OCI-LY1 (cell line): ENCODE measurements around the gene LRP2.
"Not testable (repeated sequence)": the region's sequence is repeated elsewhere in the genome, so short reads cannot be mapped to it uniquely, and the experiment has no call there.

Experiments
- H2AFZ ChIP-seq: fragments of 200-600 bp; sonication (generic), shearing (Covaris generic); 2 replicates; pipeline ENCODE4 v1.6.0; 2014; ENCODE audit warnings: antibody characterized with exemption, mild to moderate bottlenecking, low read length
- H3F3A ChIP-seq: fragments of 200-600 bp; sonication (generic), shearing (Covaris generic); 2 replicates; pipeline ENCODE4 v1.6.0; 2014; ENCODE audit warnings: mild to moderate bottlenecking, antibody characterized with exemption, low read length, moderate library complexity; ENCODE audit not compliant: insufficient read depth
- H3K27ac ChIP-seq: fragments of 200-600 bp; sonication (generic); 2 replicates; pipeline ENCODE4 v1.5.1; 2014; ENCODE audit warnings: low read length, mixed run types, mild to moderate bottlenecking, low read depth; ENCODE audit not compliant: poor library complexity, severe bottlenecking
- H3K27me3 ChIP-seq: fragments of 200-600 bp; sonication (generic); 2 replicates; pipeline ENCODE4 v1.6.0; 2014; ENCODE audit warnings: antibody characterized with exemption, mild to moderate bottlenecking, low read length, moderate library complexity; ENCODE audit not compliant: insufficient read depth
- H3K36me3 ChIP-seq: fragments of 200-600 bp; sonication (generic); 2 replicates; pipeline ENCODE4 v1.6.1; 2014; ENCODE audit warnings: mild to moderate bottlenecking, antibody characterized with exemption, low read length, moderate library complexity, mixed read lengths; ENCODE audit not compliant: insufficient read depth
- H3K4me1 ChIP-seq: fragments of 200-600 bp; sonication (generic); 2 replicates; pipeline ENCODE4 v1.5.1; 2014; ENCODE audit warnings: mild to moderate bottlenecking, low read length, moderate library complexity; ENCODE audit not compliant: insufficient read depth, severe bottlenecking
- H3K4me2 ChIP-seq: fragments of 200-600 bp; sonication (generic), shearing (Covaris generic); 2 replicates; pipeline ENCODE4 v1.6.1; 2014; ENCODE audit warnings: low read length
- H3K4me3 ChIP-seq: fragments of 200-600 bp; sonication (generic); 2 replicates; pipeline ENCODE4 v1.5.1; 2014; ENCODE audit warnings: low read length, low read depth, mild to moderate bottlenecking, mixed read lengths; ENCODE audit not compliant: poor library complexity, severe bottlenecking
- H3K79me2 ChIP-seq: fragments of 200-600 bp; shearing (Covaris generic); 2 replicates; pipeline ENCODE4 v1.6.1; 2016; ENCODE audit warnings: mixed run types, low read length, mixed read lengths; ENCODE audit not compliant: insufficient read depth
- H3K9ac ChIP-seq: fragments of 200-600 bp; sonication (generic), shearing (Covaris generic); 2 replicates; pipeline ENCODE4 v1.6.1; 2014; ENCODE audit warnings: mild to moderate bottlenecking, low read length, mixed read lengths
- H3K9me2 ChIP-seq: fragments of 200-600 bp; sonication (generic), shearing (Covaris generic); 2 replicates; pipeline ENCODE4 v1.6.1; 2014; ENCODE audit warnings: low read depth, mild to moderate bottlenecking, low read length, mixed read lengths
- H3K9me3 ChIP-seq: fragments of 200-600 bp; shearing (Covaris generic); 2 replicates; pipeline ENCODE4 v1.6.1; 2014; ENCODE audit warnings: low read length, mixed read lengths
- H4K20me1 ChIP-seq: fragments of 200-600 bp; sonication (generic), shearing (Covaris generic); 2 replicates; pipeline ENCODE4 v1.6.0; 2016; ENCODE audit warnings: mild to moderate bottlenecking, low read length; ENCODE audit not compliant: insufficient read depth
- CTCF ChIP-seq: fragments of 200-600 bp; sonication (generic), shearing (Covaris generic); IDR thresholded peaks from 2 replicates; pipeline ENCODE4 v1.5.1; 2017; ENCODE audit warnings: mild to moderate bottlenecking, antibody characterized with exemption, low read length, moderate library complexity, mixed read lengths
- EZH2 ChIP-seq: fragments of 200-600 bp; sonication (generic), shearing (Covaris generic); IDR thresholded peaks from 2 replicates; pipeline ENCODE4 v1.8.0; 2017; ENCODE audit warnings: borderline replicate concordance, mixed run types, mild to moderate bottlenecking, antibody characterized with exemption, low read length, moderate library complexity, mixed read lengths

LRP2 gene

GRCh38 chr2:169329688-169330554 lies 32.4 kb downstream of the LRP2 start:
- Histone ChIP-seq H2AFZ (no peak overlapping the region), H3K9me2 (no peaks in the 10 kb centered on the region), H3K27ac (no peak overlapping the region), H4K20me1 (no peaks in the 10 kb centered on the region), H3K4me1 (no peaks in the 10 kb centered on the region), H3K4me3 (no peak overlapping the region), H3K9me3 (no peaks in the 10 kb centered on the region), H3K79me2 (no peaks in the 10 kb centered on the region), H3K27me3 (no peaks in the 10 kb centered on the region), H3K4me2 (no peak overlapping the region), H3F3A (no peaks in the 10 kb centered on the region), H3K36me3 (no peaks in the 10 kb centered on the region), H3K9ac (no peak overlapping the region)
- TF ChIP-seq EZH2 (no peak), CTCF (no peak)

DNA sequence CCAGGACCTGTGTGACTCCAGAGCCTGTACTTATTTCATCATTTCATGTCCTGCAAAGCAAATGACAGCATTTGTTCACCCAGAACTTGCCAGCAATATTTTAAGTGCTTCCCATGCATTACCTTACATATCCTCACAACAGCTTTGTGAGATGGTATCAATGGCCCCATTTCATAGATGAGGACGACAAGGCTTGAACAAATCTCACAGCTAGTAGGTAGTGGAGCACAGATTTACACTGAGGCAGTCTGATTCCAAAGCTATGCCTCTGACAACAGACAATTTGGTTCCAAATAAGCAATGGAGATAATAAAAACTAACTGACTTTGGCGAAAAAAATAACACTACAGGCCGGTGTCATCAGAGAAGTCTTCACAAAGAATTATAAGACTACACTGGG lies 33.5 kb downstream of the LRP2 start:
- Histone ChIP-seq H3K4me1 (no peaks in the 10 kb centered on the region), H3K79me2 (no peaks in the 10 kb centered on the region), H4K20me1 (no peaks in the 10 kb centered on the region), H3K27me3 (no peaks in the 10 kb centered on the region), H3K9me2 (no peaks in the 10 kb centered on the region), H3K4me3 (no peak overlapping the region), H3F3A (no peaks in the 10 kb centered on the region), H3K4me2 (no peak overlapping the region), H2AFZ (no peak overlapping the region), H3K36me3 (no peaks in the 10 kb centered on the region), H3K27ac (no peak overlapping the region), H3K9me3 (no peaks in the 10 kb centered on the region), H3K9ac (no peak overlapping the region)
- TF ChIP-seq EZH2 = no peak
- no peak for TF ChIP-seq CTCF

- H3K9ac ChIP-seq, H3K9me3 ChIP-seq, H3F3A ChIP-seq, H3K27me3 ChIP-seq, H4K20me1 ChIP-seq, H2AFZ ChIP-seq, H3K9me2 ChIP-seq, H3K4me1 ChIP-seq, H3K36me3 ChIP-seq, H3K4me2 ChIP-seq, H3K79me2 ChIP-seq, H3K4me3 ChIP-seq, H3K27ac ChIP-seq: not testable (repeated sequence)
These were observed 34.5 kb downstream of the LRP2 start for GRCh38 chr2:169327837-169328236.

DNA sequence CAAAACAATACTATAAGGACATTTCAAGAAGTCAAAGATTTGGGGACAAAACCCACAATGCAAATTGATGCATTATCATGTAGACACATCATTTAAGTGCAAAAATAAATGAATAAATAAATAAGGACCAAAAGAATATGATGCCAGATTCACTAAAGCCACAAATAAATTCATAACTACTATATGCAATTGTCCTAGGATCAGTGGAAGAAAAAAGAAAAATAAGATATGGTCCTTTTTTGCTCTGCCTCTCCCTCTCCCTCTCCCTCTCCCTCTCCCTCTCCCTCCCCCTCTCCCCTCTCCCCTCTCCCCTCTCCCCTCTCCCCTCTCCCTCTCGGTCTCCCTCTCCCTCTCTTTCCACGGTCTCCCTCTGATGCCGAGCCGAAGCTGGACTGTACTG lies 36.4 kb downstream of the LRP2 start:
- H3K4me3 ChIP-seq, H3F3A ChIP-seq, H2AFZ ChIP-seq, H3K9me3 ChIP-seq, H3K4me1 ChIP-seq, H4K20me1 ChIP-seq, H3K4me2 ChIP-seq, H3K27me3 ChIP-seq, H3K9me2 ChIP-seq, H3K9ac ChIP-seq, H3K79me2 ChIP-seq, H3K36me3 ChIP-seq, H3K27ac ChIP-seq: not testable (repeated sequence)
